ENCODE data around the gene CLCN7. TPM values are rescaled to one million over a fixed set of nuclear protein-coding genes. Genes with fewer than 3 reads are reported as not detected.

CLCN7 gene
- total and polyA plus RNA-seq, 4 donors, result 61.1 to 119 (median 88.0) TPM

DNA sequence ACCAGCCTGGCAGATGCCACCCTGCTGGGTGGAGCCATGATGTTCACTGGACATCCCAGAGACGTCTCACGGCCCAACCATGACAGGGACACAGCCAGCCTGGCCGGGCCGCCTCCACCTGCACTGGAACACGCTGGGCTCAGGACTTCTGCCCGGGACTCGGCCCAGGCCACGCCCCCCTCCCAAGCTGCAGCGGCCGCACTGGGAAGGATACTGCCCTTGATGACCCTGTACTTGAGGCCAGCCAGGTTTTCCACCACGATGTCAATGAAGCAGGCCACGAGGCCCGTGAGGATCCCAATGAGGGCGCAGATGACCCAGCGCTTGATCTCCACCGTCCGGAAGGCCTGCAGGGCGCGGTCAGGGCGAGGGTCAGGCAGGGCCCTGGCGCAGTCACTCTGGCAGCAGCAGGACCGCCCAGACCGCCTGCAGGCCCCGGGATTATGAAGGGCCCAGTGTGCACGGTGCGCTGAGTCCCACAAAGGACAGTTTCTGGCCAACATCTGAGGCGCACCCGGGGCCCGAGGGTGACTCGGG lies 14.2 kb downstream of the CLCN7 start:
- 94 to 96% methylated on average over 30 of the region's 30 CpGs for WGBS, 2 donors

DNA sequence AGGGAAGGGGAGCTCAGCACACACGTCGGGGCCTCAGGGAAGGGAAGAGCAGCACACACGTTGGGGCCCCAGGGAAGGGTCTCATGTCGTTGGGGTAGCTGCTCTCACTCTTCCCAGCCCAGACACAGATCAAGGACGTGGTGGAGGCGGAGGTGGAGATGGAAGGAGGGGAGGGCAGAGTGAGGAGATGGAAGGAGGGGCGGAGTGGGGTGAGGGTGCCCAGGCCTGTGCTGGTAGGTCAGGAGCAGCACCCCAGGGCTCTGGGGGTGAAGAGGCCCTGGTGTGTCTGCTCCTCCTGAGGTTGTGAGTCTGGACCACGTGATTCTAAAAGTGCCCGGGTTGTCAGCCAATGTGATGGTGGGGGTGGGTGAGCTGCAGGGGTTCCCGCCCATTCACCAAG lies 14.9 kb downstream of the CLCN7 start:
- ATAC-seq (ENCODE audit: insufficient read depth, low FRiP score) (no peak), DNase-seq (no peak)
- Histone ChIP-seq H3K27me3 (ENCODE audit: control insufficient read depth in 3 of 3, insufficient read depth in 3 of 3, low read length in 2 of 3) (no peaks in the 10 kb centered on the region), H3K36me3 (ENCODE audit: control insufficient read depth in 4 of 4, insufficient read depth in 4 of 4, low read length in 4 of 4) (peaks cover 3 to 59% (median 7%) of the 10 kb centered on the region in 4 donors), H3K4me1 (ENCODE audit: control insufficient read depth in 5 of 5, insufficient read depth in 5 of 5, low read length in 5 of 5) (no peaks in the 10 kb centered on the region), H3K9me3 (ENCODE audit: control insufficient read depth in 4 of 4, insufficient read depth in 3 of 4, low read length in 3 of 4) (no peaks in the 10 kb centered on the region), H3K27ac (ENCODE audit: low read depth in 1 of 2, low read length in 1 of 2) (no peak overlapping the region), H3K4me3 (no peak overlapping the region), H3K9ac (ENCODE audit: insufficient read depth in 1 of 2, low read length in 2 of 2) (no peak overlapping the region)
- TF ChIP-seq, protein P1, sequence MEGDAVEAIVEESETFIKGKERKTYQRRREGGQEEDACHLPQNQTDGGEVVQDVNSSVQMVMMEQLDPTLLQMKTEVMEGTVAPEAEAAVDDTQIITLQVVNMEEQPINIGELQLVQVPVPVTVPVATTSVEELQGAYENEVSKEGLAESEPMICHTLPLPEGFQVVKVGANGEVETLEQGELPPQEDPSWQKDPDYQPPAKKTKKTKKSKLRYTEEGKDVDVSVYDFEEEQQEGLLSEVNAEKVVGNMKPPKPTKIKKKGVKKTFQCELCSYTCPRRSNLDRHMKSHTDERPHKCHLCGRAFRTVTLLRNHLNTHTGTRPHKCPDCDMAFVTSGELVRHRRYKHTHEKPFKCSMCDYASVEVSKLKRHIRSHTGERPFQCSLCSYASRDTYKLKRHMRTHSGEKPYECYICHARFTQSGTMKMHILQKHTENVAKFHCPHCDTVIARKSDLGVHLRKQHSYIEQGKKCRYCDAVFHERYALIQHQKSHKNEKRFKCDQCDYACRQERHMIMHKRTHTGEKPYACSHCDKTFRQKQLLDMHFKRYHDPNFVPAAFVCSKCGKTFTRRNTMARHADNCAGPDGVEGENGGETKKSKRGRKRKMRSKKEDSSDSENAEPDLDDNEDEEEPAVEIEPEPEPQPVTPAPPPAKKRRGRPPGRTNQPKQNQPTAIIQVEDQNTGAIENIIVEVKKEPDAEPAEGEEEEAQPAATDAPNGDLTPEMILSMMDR (IDR thresholded peaks at IDR 0.05; ENCODE audit: control extremely low read depth, extremely low read depth), result no peak
- WGBS, 2 donors, result 77 to 83% methylated on average over 10 of the region's 10 CpGs

More for the DNA sequence above, 14.2 kb downstream of the CLCN7 start:
- ATAC-seq (ENCODE audit: insufficient read depth, low FRiP score), result no peak
- H3K4me3 ChIP-seq, result no peak overlapping the region
- no peak for DNase-seq
- no peaks in the 10 kb centered on the region for H3K9me3 ChIP-seq (ENCODE audit: control insufficient read depth in 4 of 4, insufficient read depth in 3 of 4, low read length in 3 of 4)
- no peaks in the 10 kb centered on the region for H3K4me1 ChIP-seq (ENCODE audit: control insufficient read depth in 5 of 5, insufficient read depth in 5 of 5, low read length in 5 of 5)
- TF ChIP-seq, protein P1 (IDR thresholded peaks at IDR 0.05; ENCODE audit: control extremely low read depth, extremely low read depth), result no peak
- peaks cover 0 to 52% (median 6%) of the 10 kb centered on the region in 4 donors for H3K36me3 ChIP-seq (ENCODE audit: control insufficient read depth in 4 of 4, insufficient read depth in 4 of 4, low read length in 4 of 4)
- H3K9ac ChIP-seq (ENCODE audit: insufficient read depth in 1 of 2, low read length in 2 of 2), result no peak overlapping the region
- H3K27ac ChIP-seq (ENCODE audit: low read depth in 1 of 2, low read length in 1 of 2), result no peak overlapping the region
- H3K27me3 ChIP-seq (ENCODE audit: control insufficient read depth in 3 of 3, insufficient read depth in 3 of 3, low read length in 2 of 3), result no peaks in the 10 kb centered on the region

DNA sequence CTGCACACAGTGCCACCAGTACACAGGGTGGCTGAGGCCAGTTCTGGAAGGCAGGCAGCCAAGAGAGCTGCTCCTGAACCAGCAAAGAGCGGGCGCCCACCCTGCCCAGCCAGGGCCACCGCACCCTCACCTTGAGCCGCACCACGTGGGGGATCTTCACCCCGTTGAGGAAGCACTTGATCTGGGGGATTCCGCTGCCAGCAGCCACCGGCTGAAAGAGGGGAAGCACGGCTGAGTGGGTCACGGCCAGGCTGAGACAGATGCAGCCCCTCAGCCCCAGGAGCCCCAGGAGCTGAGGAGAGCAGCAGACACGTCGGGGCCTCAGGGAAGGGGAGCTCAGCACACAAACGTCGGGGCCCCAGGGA lies 15.9 kb downstream of the CLCN7 start:
- DNase-seq (no peak), ATAC-seq (ENCODE audit: insufficient read depth, low FRiP score) (no peak)
- Histone ChIP-seq H3K9me3 (ENCODE audit: control insufficient read depth in 4 of 4, insufficient read depth in 3 of 4, low read length in 3 of 4) (no peaks in the 10 kb centered on the region), H3K27me3 (ENCODE audit: control insufficient read depth in 3 of 3, insufficient read depth in 3 of 3, low read length in 2 of 3) (no peaks in the 10 kb centered on the region), H3K4me3 (no peak overlapping the region), H3K4me1 (ENCODE audit: control insufficient read depth in 5 of 5, insufficient read depth in 5 of 5, low read length in 5 of 5) (no peaks in the 10 kb centered on the region), H3K36me3 (ENCODE audit: control insufficient read depth in 4 of 4, insufficient read depth in 4 of 4, low read length in 4 of 4) (peaks cover 4 to 63% (median 7%) of the 10 kb centered on the region in 4 donors), H3K9ac (ENCODE audit: insufficient read depth in 1 of 2, low read length in 2 of 2) (no peak overlapping the region), H3K27ac (ENCODE audit: low read depth in 1 of 2, low read length in 1 of 2) (no peak overlapping the region)
- TF ChIP-seq, protein P1 (IDR thresholded peaks at IDR 0.05; ENCODE audit: control extremely low read depth, extremely low read depth), result no peak
- WGBS, 2 donors, result 47 to 77% methylated on average over 14 of the region's 14 CpGs

Data from lung (tissue), 12 donors.